CD8-positive, alpha-beta memory T cell (primary cell): ENCODE measurements around the gene SORCS3. TPM values are rescaled to one million over a fixed set of nuclear protein-coding genes. Genes with fewer than 3 reads are reported as not detected.
"Not testable (repeated sequence)": the region's sequence is repeated elsewhere in the genome, so short reads cannot be mapped to it uniquely, and the experiment has no call there.

Source experiments
- CTCF ChIA-PET: fragments of 350-600 bp; sonication (Branson Sonifier 250); formaldehyde crosslinking; loops from one replicate; lab custom pipeline; 2021; ENCODE audit warnings: antibody characterized with exemption; lab: Charles Lee
- POLR2A ChIA-PET: fragments of 350-600 bp; sonication (Branson Sonifier 250); formaldehyde crosslinking; loops from one replicate; lab custom pipeline; 2021; ENCODE audit warnings: antibody characterized with exemption; lab: Charles Lee
- DNase-seq, 5 donors: peaks; one replicate each; pipeline versions ENCODE4 v3.0.0 to v3.0.0-alpha.2; 2020 to 2022; ENCODE audit warnings: mixed read lengths in 1 of 5
- H3K27ac ChIP-seq: one replicate; pipeline ENCODE4 v1.7.0; 2013; ENCODE audit warnings: low read depth, mild to moderate bottlenecking, low read length, moderate library complexity
- H3K27me3 ChIP-seq: 2 replicates; pipeline ENCODE4 v1.7.0; 2013; ENCODE audit warnings: low read length, mild to moderate bottlenecking; ENCODE audit not compliant: insufficient read depth, poor library complexity, severe bottlenecking
- H3K36me3 ChIP-seq: 2 replicates; pipeline ENCODE4 v1.7.0; 2013; ENCODE audit warnings: mild to moderate bottlenecking, low read length, moderate library complexity; ENCODE audit not compliant: insufficient read depth
- H3K4me1 ChIP-seq: 2 replicates; pipeline ENCODE4 v1.7.0; 2013; ENCODE audit warnings: mild to moderate bottlenecking, low read length, moderate library complexity; ENCODE audit not compliant: insufficient read depth
- H3K4me3 ChIP-seq: 2 replicates; pipeline ENCODE4 v1.7.0; 2013; ENCODE audit warnings: mild to moderate bottlenecking, low read length
- H3K9me3 ChIP-seq: 2 replicates; pipeline ENCODE4 v1.7.0; 2013; ENCODE audit warnings: mild to moderate bottlenecking, low read length
- H3K27ac Mint-ChIP-seq, 8 donors: one replicate each; pipeline ENCODE4 v1.8.0; 2020 to 2021; ENCODE audit warnings: mixed read lengths in 8 of 8, mild to moderate bottlenecking in 6 of 8, inconsistent platforms in 3 of 8, moderate library complexity in 3 of 8
- H3K27me3 Mint-ChIP-seq, 2 donors: one replicate each; pipeline ENCODE4 v1.8.0; 2020 to 2021; ENCODE audit warnings: mixed read lengths in 2 of 2, mild to moderate bottlenecking in 1 of 2, moderate library complexity in 1 of 2
- H3K36me3 Mint-ChIP-seq, 3 donors: one replicate each; pipeline ENCODE4 v1.8.0; 2020 to 2021; ENCODE audit warnings: mixed read lengths in 3 of 3, inconsistent platforms in 1 of 3, mild to moderate bottlenecking in 1 of 3
- H3K4me1 Mint-ChIP-seq, 3 donors: one replicate each; pipeline ENCODE4 v1.8.0; 2020 to 2021; ENCODE audit warnings: mixed read lengths in 3 of 3, inconsistent platforms in 1 of 3, mild to moderate bottlenecking in 1 of 3
- H3K4me3 Mint-ChIP-seq, 7 donors: one replicate each; pipeline ENCODE4 v1.8.0; 2020 to 2021; ENCODE audit warnings: mixed read lengths in 7 of 7, mild to moderate bottlenecking in 6 of 7, moderate library complexity in 4 of 7, inconsistent platforms in 2 of 7
- H3K9me3 Mint-ChIP-seq, 5 donors: one replicate each; pipeline ENCODE4 v1.8.0; 2020 to 2022; ENCODE audit warnings: mixed read lengths in 5 of 5, mild to moderate bottlenecking in 3 of 5, moderate library complexity in 2 of 5, inconsistent platforms in 1 of 5
- polyA plus RNA-seq: library from polyadenylated mRNA; unstranded; fragments of 300-500 nt; fragmentation: Illumina TruSeq; gene quantifications from one replicate; pipeline ENCODE4 v1.2.3, GENCODE V29; 2021
- total RNA-seq, 2 experiments: library from RNA; stranded (reverse); gene quantifications; one replicate each; pipeline ENCODE4 v1.2.3, GENCODE V29; 2021

SORCS3 gene
- total and polyA plus RNA-seq, 3 experiments from 2014 or later: not detected

- Mint-ChIP-seq H3K4me1 (no peaks in the 10 kb centered on the region), H3K27me3 (peaks cover 9 to 46% of the 10 kb centered on the region in 2 donors), H3K4me3 (no peak overlapping the region), H3K27ac (peak overlapping the region in 1 of 8 donors; percentile 69), H3K9me3 (no peaks in the 10 kb centered on the region), H3K36me3 (no peaks in the 10 kb centered on the region)
- no peak for DNase-seq
- no peak overlapping the region for H3K27ac ChIP-seq
- no peaks in the 10 kb centered on the region for H3K4me1 ChIP-seq
- H3K36me3 ChIP-seq: no peaks in the 10 kb centered on the region
- POLR2A ChIA-PET: no interaction called here
- H3K4me3 ChIP-seq: no peak overlapping the region
- CTCF ChIA-PET: no interaction called here
- H3K9me3 ChIP-seq: no peaks in the 10 kb centered on the region
- H3K27me3 ChIP-seq: no peaks in the 10 kb centered on the region
Observed at GRCh38 chr10:104688251-104689042, 47.4 kb downstream of the SORCS3 start.

GRCh38 chr10:104689105-104689504, 48.0 kb downstream of the SORCS3 start:
- no peak overlapping the region for H3K27ac ChIP-seq
- Mint-ChIP-seq H3K36me3 (no peaks in the 10 kb centered on the region), H3K4me1 (no peaks in the 10 kb centered on the region), H3K27ac (no peak overlapping the region), H3K27me3 (peaks cover 9 to 49% of the 10 kb centered on the region in 2 donors), H3K9me3 (no peaks in the 10 kb centered on the region), H3K4me3 (no peak overlapping the region)
- DNase-seq: no peak
- H3K9me3 ChIP-seq: no peaks in the 10 kb centered on the region
- no peaks in the 10 kb centered on the region for H3K36me3 ChIP-seq
- H3K27me3 ChIP-seq: no peaks in the 10 kb centered on the region
- ChIA-PET POLR2A (no interaction called here), CTCF (no interaction called here)
- no peaks in the 10 kb centered on the region for H3K4me1 ChIP-seq
- no peak overlapping the region for H3K4me3 ChIP-seq

GRCh38 chr10:104689547-104689946, 48.5 kb downstream of the SORCS3 start:
- no peak overlapping the region for H3K4me3 ChIP-seq
- Mint-ChIP-seq H3K27me3 (peaks cover 9 to 49% of the 10 kb centered on the region in 2 donors), H3K4me3 (no peak overlapping the region), H3K36me3 (no peaks in the 10 kb centered on the region), H3K9me3 (no peaks in the 10 kb centered on the region), H3K27ac (no peak overlapping the region), H3K4me1 (no peaks in the 10 kb centered on the region)
- DNase-seq: no peak
- H3K4me1 ChIP-seq: no peaks in the 10 kb centered on the region
- CTCF ChIA-PET: no interaction called here
- H3K27me3 ChIP-seq: no peaks in the 10 kb centered on the region
- H3K9me3 ChIP-seq: no peaks in the 10 kb centered on the region
- no peak overlapping the region for H3K27ac ChIP-seq
- H3K36me3 ChIP-seq: no peaks in the 10 kb centered on the region
- POLR2A ChIA-PET: no interaction called here

- no peak overlapping the region for H3K27ac ChIP-seq
- ChIA-PET POLR2A (no interaction called here), CTCF (no interaction called here)
- Mint-ChIP-seq H3K4me1 (no peaks in the 10 kb centered on the region), H3K36me3 (no peaks in the 10 kb centered on the region), H3K4me3 (no peak overlapping the region), H3K27ac (no peak overlapping the region), H3K27me3 (peaks cover 10 to 49% of the 10 kb centered on the region in 2 donors), H3K9me3 (no peaks in the 10 kb centered on the region)
- DNase-seq: no peak
- H3K4me1 ChIP-seq: no peaks in the 10 kb centered on the region
- no peaks in the 10 kb centered on the region for H3K9me3 ChIP-seq
- no peak overlapping the region for H3K4me3 ChIP-seq
- no peaks in the 10 kb centered on the region for H3K27me3 ChIP-seq
- H3K36me3 ChIP-seq: no peaks in the 10 kb centered on the region
Observed at GRCh38 chr10:104690101-104690500, 49.0 kb downstream of the SORCS3 start.

GRCh38 chr10:104690959-104691358, 49.9 kb downstream of the SORCS3 start:
- no peak for DNase-seq

GRCh38 chr10:104694074-104694473, 53.0 kb downstream of the SORCS3 start:
- H3K27ac ChIP-seq: no peak overlapping the region
- no peak for DNase-seq
- H3K4me1 ChIP-seq: no peaks in the 10 kb centered on the region
- no peak overlapping the region for H3K4me3 ChIP-seq
- H3K36me3 Mint-ChIP-seq: no peaks in the 10 kb centered on the region
- POLR2A ChIA-PET: no interaction called here
- no peaks in the 10 kb centered on the region for H3K4me1 Mint-ChIP-seq
- H3K27ac Mint-ChIP-seq: no peak overlapping the region
- H3K9me3 ChIP-seq: no peaks in the 10 kb centered on the region
- no peaks in the 10 kb centered on the region for H3K27me3 ChIP-seq
- no peaks in the 10 kb centered on the region for H3K36me3 ChIP-seq
- H3K27me3 Mint-ChIP-seq: peaks cover 8 to 23% of the 10 kb centered on the region in 2 donors
- H3K4me3 Mint-ChIP-seq: no peak overlapping the region
- CTCF ChIA-PET: no interaction called here
- H3K9me3 Mint-ChIP-seq: no peaks in the 10 kb centered on the region

More at GRCh38 chr10:104690959-104691358, 49.9 kb downstream of the SORCS3 start:
- Mint-ChIP-seq H3K9me3 (no peaks in the 10 kb centered on the region), H3K27ac (no peak overlapping the region), H3K4me3 (no peak overlapping the region), H3K4me1 (no peaks in the 10 kb centered on the region), H3K27me3 (peaks cover 13 to 42% of the 10 kb centered on the region in 2 donors), H3K36me3 (no peaks in the 10 kb centered on the region)
- ChIA-PET CTCF (interaction anchor here (1.4 kb wide), 1 partner anchor 24 kb away, joined by 3 read pairs; no protein-coding TSS in a partner anchor), POLR2A (no interaction called here)
- Histone ChIP-seq H3K4me3 (no peak overlapping the region), H3K27ac (no peak overlapping the region), H3K36me3 (no peaks in the 10 kb centered on the region), H3K9me3 (no peaks in the 10 kb centered on the region), H3K27me3 (no peaks in the 10 kb centered on the region), H3K4me1 (no peaks in the 10 kb centered on the region)

GRCh38 chr10:104703262-104703661, 62.2 kb downstream of the SORCS3 start:
- H3K4me3 Mint-ChIP-seq, H3K9me3 ChIP-seq, H3K4me1 ChIP-seq, H3K4me1 Mint-ChIP-seq, POLR2A ChIA-PET, H3K27ac Mint-ChIP-seq, H3K27ac ChIP-seq, H3K9me3 Mint-ChIP-seq, H3K36me3 Mint-ChIP-seq, CTCF ChIA-PET, DNase-seq, H3K36me3 ChIP-seq, H3K27me3 ChIP-seq, H3K4me3 ChIP-seq: not testable (repeated sequence)
- peaks cover 3 to 11% of the 10 kb centered on the region in 2 donors for H3K27me3 Mint-ChIP-seq

- Histone ChIP-seq H3K36me3 (no peaks in the 10 kb centered on the region), H3K27me3 (no peaks in the 10 kb centered on the region), H3K27ac (no peak overlapping the region), H3K9me3 (no peaks in the 10 kb centered on the region), H3K4me1 (no peaks in the 10 kb centered on the region), H3K4me3 (no peak overlapping the region)
- no peak overlapping the region for H3K4me3 Mint-ChIP-seq
- DNase-seq: no peak
- no peaks in the 10 kb centered on the region for H3K36me3 Mint-ChIP-seq
- no peaks in the 10 kb centered on the region for H3K4me1 Mint-ChIP-seq
- peaks cover 8 to 13% of the 10 kb centered on the region in 2 donors for H3K27me3 Mint-ChIP-seq
- ChIA-PET CTCF (no interaction called here), POLR2A (no interaction called here)
- no peak overlapping the region for H3K27ac Mint-ChIP-seq
- H3K9me3 Mint-ChIP-seq: peaks cover 0 to 2% (median 0%) of the 10 kb centered on the region in 5 donors
Observed at GRCh38 chr10:104706886-104707285, 65.8 kb downstream of the SORCS3 start.
